T47D (cell line): ENCODE measurements around the gene THADA.
A peak's percentile ranks its signal among the peaks of the same experiment; 100 is the strongest.

ENCODE experiments used
- DNase-seq, 2 experiments: peaks; one replicate each; pipeline versions ENCODE4 v3.0.0 to v3.0.0-alpha.2; 2011 to 2012; ENCODE audit warnings: low read depth in 1 of 2, low spot score in 1 of 2
- JUND ChIP-seq: IDR thresholded peaks from 2 replicates; pipeline ENCODE4 v1.6.1; 2012; ENCODE audit warnings: low read depth
- in situ Hi-C: cut with HindIII; loops from 2 replicates; pipeline ENCODE4 v1.10.0; 2016; ENCODE audit warnings: low sequenced_read_pairs, low pct_unique_long_range_greater_than_20kb

Gene THADA

GRCh38 chr2:43424262-43425207 lies 171.3 kb downstream of the THADA start:
- TF ChIP-seq JUND: no peak
- no peak for DNase-seq
- in situ Hi-C loops: no loop called here

GRCh38 chr2:43423941-43424261 lies 171.9 kb downstream of the THADA start:
- no peak for TF ChIP-seq JUND
- DNase-seq: no peak
- in situ Hi-C loops: no loop called here

GRCh38 chr2:43421194-43421593 lies 174.6 kb downstream of the THADA start:
- TF ChIP-seq JUND: no peak
- in situ Hi-C loops: no loop called here
- DNase-seq: peak in 1 of 2 experiments; percentile 30

DNA sequence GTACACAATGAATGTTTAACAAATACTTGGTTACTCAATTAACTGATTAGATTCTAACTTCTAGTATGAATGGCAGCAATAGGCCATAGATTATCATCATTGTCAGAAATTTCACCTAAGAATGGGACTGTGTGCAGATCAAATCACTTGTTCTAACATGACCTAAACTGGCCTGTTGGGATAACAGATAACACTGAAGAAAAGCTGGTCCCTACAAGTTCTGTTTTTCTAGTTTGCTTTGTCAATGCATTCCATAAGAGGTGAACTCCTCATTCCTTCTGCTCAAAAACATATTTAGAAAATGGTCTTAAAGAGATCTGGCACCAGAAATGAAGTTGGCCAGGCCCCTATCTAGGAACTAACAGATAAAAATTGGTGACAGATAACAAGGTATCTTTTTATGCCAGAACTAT lies 175.4 kb downstream of the THADA start:
- TF ChIP-seq JUND: peak; percentile 99
- peak in 1 of 2 experiments; percentile 71 for DNase-seq
- in situ Hi-C loops: no loop called here

GRCh38 chr2:43419876-43420275 lies 176.0 kb downstream of the THADA start:
- DNase-seq: no peak
- TF ChIP-seq JUND: no peak
- in situ Hi-C loops: no loop called here

- DNase-seq: no peak
- in situ Hi-C loops: no loop called here
- TF ChIP-seq JUND: no peak
Measured at GRCh38 chr2:43419243-43419642, 176.6 kb downstream of the THADA start.

DNA sequence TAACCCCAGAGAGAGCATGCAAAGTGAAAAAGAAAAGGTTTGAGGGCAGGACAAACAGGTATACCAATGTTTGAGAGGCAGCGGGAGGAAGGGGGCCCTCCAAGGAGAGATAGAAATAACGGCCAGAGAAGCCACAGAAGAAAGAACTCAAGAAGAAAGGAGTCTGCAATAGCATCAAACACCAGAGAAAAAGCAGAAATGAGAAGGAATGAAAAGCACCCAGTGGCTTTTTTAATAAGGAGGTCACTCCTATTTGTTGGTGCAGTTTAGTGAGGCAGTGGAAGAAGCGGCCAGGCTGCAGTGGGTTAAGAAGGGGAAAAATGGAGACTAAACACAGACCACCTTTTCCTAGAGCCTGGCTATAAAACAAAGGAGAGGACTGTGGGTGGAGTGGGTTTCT lies 177.2 kb downstream of the THADA start:
- TF ChIP-seq JUND: no peak
- in situ Hi-C loops: no loop called here
- no peak for DNase-seq

GRCh38 chr2:43417300-43417699 lies 178.5 kb downstream of the THADA start:
- in situ Hi-C loops: no loop called here
- DNase-seq: peak in 1 of 2 experiments; percentile 81
- peak; percentile 65 for TF ChIP-seq JUND

DNA sequence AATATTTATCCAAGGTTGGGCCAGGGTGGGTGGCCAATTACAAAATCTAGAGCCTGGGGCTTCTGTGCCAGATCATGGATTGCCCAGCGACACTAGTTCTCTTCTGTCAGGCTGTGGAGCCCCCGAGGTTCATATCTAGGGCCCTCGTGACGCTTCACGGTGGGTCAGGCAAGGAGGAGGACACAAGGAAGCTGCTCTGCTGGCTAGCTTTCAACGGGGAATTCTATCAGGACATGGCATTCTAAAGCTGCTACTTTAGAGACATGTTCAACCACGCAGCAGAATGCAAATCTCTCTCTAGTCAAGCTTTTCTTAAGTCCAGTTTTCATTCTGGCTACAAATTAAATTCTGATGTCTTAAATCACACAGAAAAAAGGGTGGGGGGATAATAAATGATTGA lies 180.2 kb downstream of the THADA start:
- no peak for TF ChIP-seq JUND
- in situ Hi-C loops: no loop called here
- no peak for DNase-seq

- DNase-seq: no peak
- in situ Hi-C loops: no loop called here
- TF ChIP-seq JUND: no peak
Measured at GRCh38 chr2:43414586-43415135, 181.2 kb downstream of the THADA start.

DNA sequence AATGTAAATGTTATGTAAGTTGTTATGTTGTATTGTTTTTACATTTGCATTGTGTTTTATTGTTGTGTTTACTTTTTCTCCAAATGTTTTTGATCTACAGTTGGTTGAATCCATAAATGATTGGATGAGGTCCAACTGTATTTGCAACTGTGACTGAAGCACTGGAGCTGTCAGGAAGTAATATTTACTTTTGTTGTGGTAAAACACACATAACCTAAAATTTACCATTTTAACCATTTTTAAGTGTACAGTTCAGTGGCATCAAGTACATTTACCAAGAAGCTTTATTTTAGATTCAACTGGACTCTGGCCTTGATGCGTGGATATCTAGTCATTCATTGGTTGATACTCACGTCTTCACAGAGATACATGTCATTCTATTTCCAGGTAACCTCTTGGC lies 181.8 kb downstream of the THADA start:
- DNase-seq: no peak
- TF ChIP-seq JUND: no peak
- in situ Hi-C loops: no loop called here

DNA sequence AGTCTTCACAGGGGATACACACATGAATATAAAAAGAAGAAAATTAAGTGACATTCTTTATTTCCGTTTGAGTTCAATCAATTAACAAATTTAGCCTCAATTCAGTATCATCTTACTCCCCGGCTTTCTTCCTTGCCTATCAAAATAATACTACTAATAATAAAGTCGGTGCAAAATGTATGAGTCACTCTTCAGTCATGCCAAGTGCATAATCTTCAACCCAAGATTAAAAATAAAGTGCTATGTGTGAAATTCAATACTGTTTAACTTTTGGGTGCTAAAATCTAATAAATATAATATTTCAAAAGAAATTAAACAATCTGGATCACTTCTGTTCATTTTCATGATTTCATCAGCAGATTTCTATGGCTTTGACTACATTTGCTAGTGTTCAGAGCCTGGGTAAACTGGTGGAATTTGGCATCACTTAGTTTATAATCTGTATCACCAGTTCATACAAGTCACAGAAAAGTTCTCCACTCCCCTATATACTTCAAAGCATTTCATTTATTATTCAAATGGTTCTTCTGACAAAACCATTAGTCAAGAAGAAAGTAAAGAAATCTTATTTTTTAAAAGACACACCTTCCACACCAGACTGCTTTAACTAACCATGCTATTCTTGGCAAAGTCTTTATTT lies 183.6 kb downstream of the THADA start:
- DNase-seq: no peak
- TF ChIP-seq JUND: no peak
- in situ Hi-C loops: no loop called here

GRCh38 chr2:43410055-43410604 lies 185.7 kb downstream of the THADA start:
- in situ Hi-C loops: no loop called here
- TF ChIP-seq JUND: no peak
- no peak for DNase-seq
